HepG2 (cell line): ENCODE results near the gene TEX14. TPM values are rescaled to one million over a fixed set of nuclear protein-coding genes. Genes with fewer than 3 reads are reported as not detected.

Source experiments
- ATAC-seq: fragments of 200-7000 bp; cut with Tn5 transposase; 3 replicates; pipeline ENCODE4 v1.9.1; 2020; ENCODE audit warnings: mild to moderate bottlenecking, moderate library complexity
- BruUV-seq: library from RNA; stranded (reverse); fragments of 400-500 nt; replicated peaks from 2 replicates; lab custom pipeline; 2021; lab: Mats Ljungman, UMichigan
- CTCF ChIA-PET: fragments of 300-600 bp; formaldehyde crosslinking; extraction: SDS; loops from one replicate; lab custom pipeline; 2021; ENCODE audit warnings: low total read pairs, inconsistent platforms, low intra/inter-chr PET ratio; lab: Yijun Ruan, JAX
- POLR2A ChIA-PET: fragments of 350-600 bp; sonication (Branson Sonifier 250); formaldehyde crosslinking; loops from one replicate; lab custom pipeline; 2020; ENCODE audit warnings: antibody characterized with exemption, inconsistent platforms; lab: Yijun Ruan, JAX
- DNase-seq: peaks from one replicate; pipeline ENCODE4 v3.0.0-alpha.2; 2015; ENCODE audit warnings: low spot score
- FAIRE-seq: peaks from 3 replicates; lab custom pipeline; 2011; peaks lifted over from hg19 to GRCh38; lab: Jason Lieb, UNC
- H2AFZ ChIP-seq: one replicate; pipeline ENCODE4 v1.6.1; 2011; ENCODE audit warnings: low read length, inconsistent platforms
- H3K27ac ChIP-seq: fragments of 300-600 bp; 3 replicates; pipeline ENCODE4 v1.8.0; 2011; ENCODE audit warnings: mixed run types, mild to moderate bottlenecking, mixed read lengths, low read length, inconsistent platforms; ENCODE audit not compliant: insufficient read depth; ENCODE audit errors: extremely low read length
- H3K27me3 ChIP-seq, 2 experiments: fragments of 200-600 bp in 1 of 2; 2 replicates in 1 of 2; 3 replicates in 1 of 2; pipeline versions ENCODE4 v1.6.0 to v1.8.0; 2011; ENCODE audit warnings: low read length in 2 of 2, mild to moderate bottlenecking in 2 of 2, moderate library complexity in 2 of 2, inconsistent platforms in 1 of 2; ENCODE audit not compliant: insufficient read depth in 2 of 2, control insufficient read depth in 1 of 2
- H3K36me3 ChIP-seq, 2 experiments: fragments of 200-600 bp in 1 of 2; replicated peaks in 1 of 2; 2 replicates in 1 of 2; 3 replicates in 1 of 2; pipeline versions ENCODE4 v1.5.1 to v1.8.0; 2011; ENCODE audit warnings: low read length in 2 of 2, inconsistent platforms in 1 of 2; ENCODE audit not compliant: insufficient read depth in 2 of 2, control insufficient read depth in 1 of 2
- H3K4me1 ChIP-seq: 2 replicates; pipeline ENCODE4 v1.5.1; 2012; ENCODE audit warnings: low read length, inconsistent platforms; ENCODE audit not compliant: insufficient read depth
- H3K4me2 ChIP-seq: 2 replicates; pipeline ENCODE4 v1.6.0; 2011; ENCODE audit warnings: low read depth, low read length, inconsistent platforms
- H3K4me3 ChIP-seq, 3 experiments: fragments of 200-600 bp in 1 of 3; sonication (generic), shearing (Covaris generic) in 1 of 3; replicated peaks in 1 of 3; 2 replicates each; pipeline ENCODE4 v1.5.1; 2011 to 2016; ENCODE audit warnings: low read length in 3 of 3, inconsistent platforms in 2 of 3, low read depth in 2 of 3, mild to moderate bottlenecking in 2 of 3, control low read depth in 1 of 3, mixed read lengths in 1 of 3; ENCODE audit not compliant: insufficient read depth in 1 of 3
- H3K79me2 ChIP-seq: one replicate; pipeline ENCODE4 v1.6.1; 2011; ENCODE audit warnings: low read length, inconsistent platforms; ENCODE audit not compliant: insufficient read depth
- H3K9ac ChIP-seq: 2 replicates; pipeline ENCODE4 v1.6.0; 2011; ENCODE audit warnings: mild to moderate bottlenecking, low read depth, low read length, inconsistent platforms; ENCODE audit not compliant: insufficient read depth
- H3K9me3 ChIP-seq: 2 replicates; pipeline ENCODE4 v1.5.1; 2012; ENCODE audit warnings: mild to moderate bottlenecking, low read length
- H4K20me1 ChIP-seq: 2 replicates; pipeline ENCODE4 v1.6.0; 2011; ENCODE audit warnings: inconsistent platforms, mild to moderate bottlenecking, low read length, moderate library complexity; ENCODE audit not compliant: insufficient read depth
- ARID3A ChIP-seq: IDR thresholded peaks from 2 replicates; pipeline ENCODE4 v1.6.1; 2012; ENCODE audit warnings: low read depth, low read length, improper control_type of control experiment
- DPF2 ChIP-seq: sonication (generic); formaldehyde crosslinking; IDR thresholded peaks from 2 replicates; pipeline ENCODE4 v1.4.0; 2020; ENCODE audit warnings: mild to moderate bottlenecking, low read depth, missing genetic modification reagents, borderline replicate concordance
- EP300 ChIP-seq, 3 experiments: sonication (generic) in 1 of 3; formaldehyde crosslinking in 1 of 3; IDR thresholded peaks; 2 replicates each; pipeline versions ENCODE4 v1.5.1 to v1.6.1; 2011 to 2020; ENCODE audit warnings: low read depth in 2 of 3, low read length in 2 of 3, borderline replicate concordance in 1 of 3, improper control_type of control experiment in 1 of 3, mild to moderate bottlenecking in 1 of 3, missing genetic modification reagents in 1 of 3, moderate library complexity in 1 of 3
- MAFK ChIP-seq, 2 experiments: IDR thresholded peaks in 1 of 2; conservative IDR thresholded peaks in 1 of 2; 2 replicates each; pipeline ENCODE4 v1.6.1; 2011; ENCODE audit warnings: improper control_type of control experiment in 2 of 2, low read length in 2 of 2
- MTERF4 ChIP-seq: sonication (generic); formaldehyde crosslinking; IDR thresholded peaks from 2 replicates; pipeline ENCODE4 v1.8.0; 2023; ENCODE audit warnings: mild to moderate bottlenecking, missing genetic modification reagents
- NBN ChIP-seq: fragments of 450-650 bp; conservative IDR thresholded peaks from 2 replicates; pipeline ENCODE4 v1.6.1; 2017
- SMAD3 ChIP-seq: sonication (generic); formaldehyde crosslinking; IDR thresholded peaks from 2 replicates; pipeline ENCODE4 v1.4.0; 2020; ENCODE audit warnings: missing genetic modification reagents
- ZBTB37 ChIP-seq: sonication (generic); formaldehyde crosslinking; IDR thresholded peaks from 2 replicates; pipeline ENCODE4 v1.4.0; 2020; ENCODE audit warnings: mild to moderate bottlenecking, missing genetic modification reagents
- ZBTB42 ChIP-seq: sonication (generic); formaldehyde crosslinking; IDR thresholded peaks from 2 replicates; pipeline ENCODE4 v1.5.0; 2020; ENCODE audit warnings: mild to moderate bottlenecking, missing genetic modification reagents
- ZFY ChIP-seq: sonication (generic); formaldehyde crosslinking; IDR thresholded peaks from 2 replicates; pipeline ENCODE4 v1.4.0; 2020; ENCODE audit warnings: missing genetic modification reagents
- ZNF562 ChIP-seq: sonication (generic); formaldehyde crosslinking; IDR thresholded peaks from 2 replicates; pipeline ENCODE4 v1.8.0; 2022; ENCODE audit warnings: missing genetic modification reagents, borderline replicate concordance
- ZNF772 ChIP-seq: sonication (generic); formaldehyde crosslinking; IDR thresholded peaks from 2 replicates; pipeline ENCODE4 v1.5.0; 2020; ENCODE audit warnings: mild to moderate bottlenecking, missing genetic modification reagents
- WGBS: methylation state at CpG from one replicate; pipeline ENCODE4 v1.1.6; 2017; ENCODE audit warnings: low lambda C conversion rate; 5-methylcytosine and 5-hydroxymethylcytosine counted together
- in situ Hi-C: cut with HindIII; loops from 2 replicates; pipeline ENCODE4 v1.10.0; 2017; ENCODE audit warnings: low pct_unique_long_range_greater_than_20kb; ENCODE audit not compliant: extremely low pct_ligation_motif_present
- intact Hi-C: fragments of 100-400 bp; cut with micrococcal nuclease; formaldehyde crosslinking; loops from one replicate; pipeline ENCODE4 v1.10.0; 2022; ENCODE audit not compliant: unreplicated experiment
- polyA plus RNA-seq, 8 experiments: library from polyadenylated mRNA; depleted of rRNA in 3 of 8; stranded (reverse) in 7 of 8; unstranded in 1 of 8; fragments of >200 nt; fragmentation: Illumina TruSeq in 4 of 8; extraction: Trizol in 4 of 8; gene quantifications; 2 replicates each; pipeline versions ENCODE4 v1.2.1 to v1.2.3, GENCODE V29; 2011 to 2016; ENCODE audit warnings: low read depth in 4 of 8, missing spikeins in 1 of 8, mixed read lengths in 1 of 8; ENCODE audit not compliant: insufficient read depth in 1 of 8
- total RNA-seq, 5 experiments: library from RNA; depleted of rRNA; stranded (reverse); fragments of >200 nt; fragmentation: Illumina TruSeq; extraction: Trizol; gene quantifications; 2 replicates each; pipeline ENCODE4 v1.2.3, GENCODE V29; 2016; ENCODE audit warnings: low read depth in 1 of 5
- TF ChIP-seq, protein P1 (sequence below): sonication (generic); formaldehyde crosslinking; IDR thresholded peaks from 2 replicates; pipeline ENCODE4 v1.4.0; 2020; ENCODE audit warnings: missing genetic modification reagents
- TF ChIP-seq, protein P2 (sequence below): IDR thresholded peaks from 2 replicates; pipeline ENCODE4 v1.6.1; 2016

The TEX14 gene
- total and polyA plus RNA-seq, 2 of the 13 experiments (the other 11 are each of a cell fraction or from before 2014, with no cell fraction given) = 0.04 to 0.07 TPM

GRCh38 chr17:58535431-58535830, 156.4 kb downstream of the TEX14 start:
- peak overlapping the region; percentile 54 for H3K4me2 ChIP-seq
- H3K27ac ChIP-seq = no peak overlapping the region
- DNase-seq = peak; percentile 81
- peaks cover 6 to 34% of the 10 kb centered on the region in 2 experiments; a peak in 3 of 5 replicates for H3K27me3 ChIP-seq
- CTCF ChIA-PET = no interaction called here
- intact Hi-C loops (loop anchor here (2.0 kb wide), 1 partner anchor 41 kb away; no protein-coding TSS in a partner anchor), in situ Hi-C loops (loop anchor here (10.0 kb wide), 1 partner anchor 59 kb away; no protein-coding TSS in a partner anchor)
- no peaks in the 10 kb centered on the region for H3K79me2 ChIP-seq
- peak; percentile 82 for FAIRE-seq
- H3K4me3 ChIP-seq = peak overlapping the region in 1 of 3 experiments; percentile 11; a peak in 1 of 6 replicates
- WGBS = 0% methylated on average over 2 of the region's 2 CpGs
- no peaks in the 10 kb centered on the region for H4K20me1 ChIP-seq
- no TSS peak for BruUV-seq
- no peaks in the 10 kb centered on the region for H3K36me3 ChIP-seq
- ATAC-seq = peak; percentile 28
- no peaks in the 10 kb centered on the region for H3K9me3 ChIP-seq
- peaks cover 58% of the 10 kb centered on the region for H3K4me1 ChIP-seq
- H3K9ac ChIP-seq = no peak overlapping the region
- no peak overlapping the region for H2AFZ ChIP-seq
- POLR2A ChIA-PET = interaction anchor here (0.9 to 7.8 kb wide), 7 partner anchors 16 to 124 kb away, joined by 3 to 73 read pairs (median 5); partner anchors contain the start of gene MTMR4
- TF ChIP-seq NBN (no peak), MAFK (conservative IDR thresholded peaks at IDR 0.05 in 1 of 2, IDR thresholded peaks at IDR 0.05 in 1 of 2; ENCODE audit: low read length in 2 of 2) (peak; percentile 53 to 69), MTERF4 (CRISPR knock-in tag) (no peak), ZNF562 (CRISPR knock-in tag) (no peak), ZNF772 (CRISPR knock-in tag) (no peak), DPF2 (CRISPR knock-in tag) (peak; percentile 67), ZBTB42 (CRISPR knock-in tag) (no peak), SMAD3 (CRISPR knock-in tag) (0 out of 2 replicates have a peak, but pooled peaks have one; percentile 19), ZFY (CRISPR knock-in tag) (no peak), ZBTB37 (CRISPR knock-in tag) (peak; percentile 99), EP300 (IDR thresholded peaks at IDR 0.05; ENCODE audit: low read depth in 2 of 2, low read length in 2 of 2) (peak; percentile 57 to 69; a peak in 2 of 4 replicates), EP300 (CRISPR knock-in tag; IDR thresholded peaks at IDR 0.05; ENCODE audit: borderline replicate concordance) (peak; percentile 58; the same call in 1 of the 2 replicates), ARID3A (peak; percentile 33; the same call in 1 of the 2 replicates)
- TF ChIP-seq, protein P1, sequence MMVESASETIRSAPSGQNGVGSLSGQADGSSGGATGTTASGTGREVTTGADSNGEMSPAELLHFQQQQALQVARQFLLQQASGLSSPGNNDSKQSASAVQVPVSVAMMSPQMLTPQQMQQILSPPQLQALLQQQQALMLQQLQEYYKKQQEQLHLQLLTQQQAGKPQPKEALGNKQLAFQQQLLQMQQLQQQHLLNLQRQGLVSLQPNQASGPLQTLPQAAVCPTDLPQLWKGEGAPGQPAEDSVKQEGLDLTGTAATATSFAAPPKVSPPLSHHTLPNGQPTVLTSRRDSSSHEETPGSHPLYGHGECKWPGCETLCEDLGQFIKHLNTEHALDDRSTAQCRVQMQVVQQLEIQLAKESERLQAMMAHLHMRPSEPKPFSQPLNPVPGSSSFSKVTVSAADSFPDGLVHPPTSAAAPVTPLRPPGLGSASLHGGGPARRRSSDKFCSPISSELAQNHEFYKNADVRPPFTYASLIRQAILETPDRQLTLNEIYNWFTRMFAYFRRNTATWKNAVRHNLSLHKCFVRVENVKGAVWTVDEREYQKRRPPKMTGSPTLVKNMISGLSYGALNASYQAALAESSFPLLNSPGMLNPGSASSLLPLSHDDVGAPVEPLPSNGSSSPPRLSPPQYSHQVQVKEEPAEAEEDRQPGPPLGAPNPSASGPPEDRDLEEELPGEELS (CRISPR knock-in tag) = peak; percentile 22; the same call in 1 of the 2 replicates
- TF ChIP-seq, protein P2, sequence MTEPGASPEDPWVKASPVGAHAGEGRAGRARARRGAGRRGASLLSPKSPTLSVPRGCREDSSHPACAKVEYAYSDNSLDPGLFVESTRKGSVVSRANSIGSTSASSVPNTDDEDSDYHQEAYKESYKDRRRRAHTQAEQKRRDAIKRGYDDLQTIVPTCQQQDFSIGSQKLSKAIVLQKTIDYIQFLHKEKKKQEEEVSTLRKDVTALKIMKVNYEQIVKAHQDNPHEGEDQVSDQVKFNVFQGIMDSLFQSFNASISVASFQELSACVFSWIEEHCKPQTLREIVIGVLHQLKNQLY (CRISPR knock-in tag) = no peak
